GM12891 (cell line): ENCODE data around the gene TRAPPC10.
A peak's percentile ranks its signal among the peaks of the same experiment; 100 is the strongest.

Experiments used
- PAX5 ChIP-seq: IDR thresholded peaks from 2 replicates; pipeline ENCODE4 v1.6.1; 2011; ENCODE audit warnings: low read length, moderate library complexity, mild to moderate bottlenecking; ENCODE audit not compliant: insufficient read depth, severe bottlenecking
- POLR2A ChIP-seq: IDR thresholded peaks from 2 replicates; pipeline ENCODE4 v1.6.1; 2011; ENCODE audit warnings: low read depth, low read length, control low read depth
- POLR2AphosphoS5 ChIP-seq: IDR thresholded peaks from 2 replicates; pipeline ENCODE4 v1.6.1; 2011; ENCODE audit warnings: low read depth, low read length, control low read depth
- POU2F2 ChIP-seq: IDR thresholded peaks from 2 replicates; pipeline ENCODE4 v1.6.1; 2011; ENCODE audit warnings: low read depth, mild to moderate bottlenecking, control low read depth, low read length, moderate library complexity
- SPI1 ChIP-seq: IDR thresholded peaks from 2 replicates; pipeline ENCODE4 v1.6.1; 2011; ENCODE audit warnings: low read depth, low read length, control low read depth
- TAF1 ChIP-seq: IDR thresholded peaks from 2 replicates; pipeline ENCODE4 v1.6.1; 2011; ENCODE audit warnings: low read depth, low read length, control low read depth

GRCh38 chr21:44011579-44012473, at the start of gene TRAPPC10:
- TF ChIP-seq POLR2AphosphoS5 (peak; percentile 79), POLR2A (peak; percentile 75), SPI1 (peak; percentile 67), TAF1 (peak; percentile 50; the same call in 1 of the 2 replicates), POU2F2 (peak; percentile 52; the same call in 1 of the 2 replicates), PAX5 (no peak)
